Prostate gland (tissue), 2 donors: ENCODE data around the gene GAD2.

Source experiments
- CTCF ChIP-seq, 4 experiments: fragments of 200-600 bp in 2 of 4; fragments of 450-650 bp in 2 of 4; sonication (generic) in 2 of 4; IDR thresholded peaks; 1 replicate in 3 of 4; 2 replicates in 1 of 4; pipeline ENCODE4 v1.5.1; 2016 to 2019; ENCODE audit warnings: antibody characterized with exemption in 4 of 4, mild to moderate bottlenecking in 2 of 4, moderate library complexity in 2 of 4
- POLR2A ChIP-seq: fragments of 450-650 bp; IDR thresholded peaks from one replicate; pipeline ENCODE4 v1.6.1; 2016; ENCODE audit warnings: antibody characterized with exemption, mild to moderate bottlenecking
- POLR2AphosphoS5 ChIP-seq: sonication (generic); formaldehyde crosslinking; IDR thresholded peaks from one replicate; pipeline ENCODE4 v1.6.1; 2017; ENCODE audit warnings: antibody characterized with exemption

DNA sequence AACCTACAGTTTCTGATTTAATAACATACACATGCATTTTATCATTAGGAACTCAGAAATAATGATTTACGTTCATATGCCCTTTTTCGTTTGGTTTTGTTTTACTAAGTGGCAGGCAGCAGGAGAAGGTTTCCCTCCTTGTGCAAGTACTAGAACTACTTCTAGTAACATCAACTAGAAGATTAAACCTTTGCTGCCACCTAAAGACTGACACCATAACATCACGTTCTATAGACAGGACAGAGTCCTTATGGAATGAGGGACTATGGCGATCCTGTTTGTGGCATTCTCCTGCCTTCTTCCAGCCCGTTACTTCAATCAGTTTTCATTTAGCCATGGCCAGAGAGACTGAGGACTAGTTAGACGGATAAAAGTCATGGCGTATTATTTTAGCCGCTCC lies 53.2 kb downstream of the GAD2 start:
- no peak for TF ChIP-seq CTCF (IDR thresholded peaks at IDR 0.05)
- no peak for TF ChIP-seq POLR2A
- TF ChIP-seq POLR2AphosphoS5, result no peak
